T-cell (primary cell): ENCODE measurements around the gene TSPAN18. TPM values are rescaled to one million over a fixed set of nuclear protein-coding genes. Genes with fewer than 3 reads are reported as not detected.
A peak's percentile ranks its signal among the peaks of the same experiment; 100 is the strongest.

Source experiments
- ATAC-seq, 4 experiments: fragments of 200-7000 bp in 3 of 4; fragments of 150-1000 bp in 1 of 4; cut with Tn5 transposase; replicated peaks in 1 of 4; 1 replicate in 3 of 4; 2 replicates in 1 of 4; pipeline ENCODE4 v1.10.0; 2021; ENCODE audit warnings: moderate library complexity in 3 of 4, mild to moderate bottlenecking in 2 of 4, moderate number of reproducible peaks in 1 of 4
- CTCF ChIA-PET, 2 donors: fragments of 300-600 bp; sonication (Branson Sonifier 250); formaldehyde crosslinking; loops; one replicate each; lab custom pipeline; 2022; ENCODE audit warnings: antibody characterized with exemption in 2 of 2; lab: Charles Lee
- POLR2A ChIA-PET, 2 donors: fragments of 300-600 bp; sonication (Branson Sonifier 250); formaldehyde crosslinking; loops; one replicate each; lab custom pipeline; 2022; ENCODE audit warnings: antibody characterized with exemption in 2 of 2; lab: Charles Lee
- DNase-seq, 35 experiments: peaks; one replicate each; pipeline versions ENCODE4 v3.0.0 to v3.0.0-alpha.2; 2013 to 2023
- H3K27ac ChIP-seq: one replicate; pipeline ENCODE4 v1.5.1; 2013; ENCODE audit warnings: low read length
- H3K27me3 ChIP-seq, 2 experiments: replicated peaks in 1 of 2; 1 replicate in 1 of 2; 2 replicates in 1 of 2; pipeline versions ENCODE4 v1.6.1 to v1.7.0; 2013; ENCODE audit warnings: low read length in 1 of 2, mixed read lengths in 1 of 2; ENCODE audit not compliant: control insufficient read depth in 2 of 2, insufficient read depth in 2 of 2; ENCODE audit errors: extremely low read depth in 1 of 2
- H3K36me3 ChIP-seq, 2 donors: 1 replicate in 1 of 2; 2 replicates in 1 of 2; pipeline versions ENCODE4 v1.6.1 to v1.7.0; 2013; ENCODE audit warnings: low read length in 1 of 2; ENCODE audit not compliant: control insufficient read depth in 2 of 2, insufficient read depth in 1 of 2; ENCODE audit errors: extremely low read depth in 1 of 2
- H3K4me1 ChIP-seq, 2 experiments: 1 replicate in 1 of 2; 2 replicates in 1 of 2; pipeline versions ENCODE4 v1.6.1 to v1.7.0; 2013; ENCODE audit warnings: low read length in 2 of 2, mixed read lengths in 1 of 2; ENCODE audit not compliant: insufficient read depth in 2 of 2, control insufficient read depth in 1 of 2; ENCODE audit errors: extremely low read depth in 1 of 2
- H3K4me3 ChIP-seq, 2 donors: 1 replicate in 1 of 2; 2 replicates in 1 of 2; pipeline versions ENCODE4 v1.5.1 to v1.7.0; 2013; ENCODE audit warnings: mild to moderate bottlenecking in 2 of 2, low read length in 1 of 2, moderate library complexity in 1 of 2; ENCODE audit not compliant: control insufficient read depth in 1 of 2; ENCODE audit errors: extremely low read depth in 1 of 2
- H3K9me3 ChIP-seq: 2 replicates; pipeline ENCODE4 v1.7.0; 2013
- H3K27ac Mint-ChIP-seq, 2 donors: one replicate each; pipeline ENCODE4 v1.8.0; 2020 to 2021; ENCODE audit warnings: mild to moderate bottlenecking in 2 of 2, mixed read lengths in 2 of 2
- H3K27me3 Mint-ChIP-seq, 2 donors: one replicate each; pipeline ENCODE4 v1.8.0; 2021 to 2022; ENCODE audit warnings: mixed read lengths in 2 of 2
- H3K36me3 Mint-ChIP-seq: one replicate; pipeline ENCODE4 v1.8.0; 2021; ENCODE audit warnings: mixed read lengths
- H3K4me1 Mint-ChIP-seq, 3 donors: one replicate each; pipeline ENCODE4 v1.8.0; 2020 to 2022; ENCODE audit warnings: mixed read lengths in 3 of 3, mild to moderate bottlenecking in 1 of 3
- H3K4me3 Mint-ChIP-seq, 3 donors: one replicate each; pipeline ENCODE4 v1.8.0; 2020 to 2022; ENCODE audit warnings: mild to moderate bottlenecking in 3 of 3, mixed read lengths in 3 of 3, moderate library complexity in 3 of 3
- H3K9me3 Mint-ChIP-seq, 3 donors: one replicate each; pipeline ENCODE4 v1.8.0; 2020 to 2022; ENCODE audit warnings: mixed read lengths in 3 of 3
- WGBS: methylation state at CpG from one replicate; pipeline ENCODE4 v1.1.5; 2013; ENCODE audit warnings: missing lambda C conversion rate; ENCODE audit not compliant: insufficient coverage; 5-methylcytosine and 5-hydroxymethylcytosine counted together
- total RNA-seq, 35 experiments: library from RNA in 6 of 35; stranded (reverse) in 6 of 35; fragments of 120-200 nt in 1 of 35; gene quantifications; one replicate each; pipeline versions ENCODE4 v1.2.1 to v1.2.4 and lab custom pipeline; 2013 to 2026

The TSPAN18 gene
- total RNA-seq, 5 donors from 2014 or later (not counting 1 experiment from before 2014, with no cell fraction given), result 18.4 to 59.1 (median 25.7) TPM

DNA sequence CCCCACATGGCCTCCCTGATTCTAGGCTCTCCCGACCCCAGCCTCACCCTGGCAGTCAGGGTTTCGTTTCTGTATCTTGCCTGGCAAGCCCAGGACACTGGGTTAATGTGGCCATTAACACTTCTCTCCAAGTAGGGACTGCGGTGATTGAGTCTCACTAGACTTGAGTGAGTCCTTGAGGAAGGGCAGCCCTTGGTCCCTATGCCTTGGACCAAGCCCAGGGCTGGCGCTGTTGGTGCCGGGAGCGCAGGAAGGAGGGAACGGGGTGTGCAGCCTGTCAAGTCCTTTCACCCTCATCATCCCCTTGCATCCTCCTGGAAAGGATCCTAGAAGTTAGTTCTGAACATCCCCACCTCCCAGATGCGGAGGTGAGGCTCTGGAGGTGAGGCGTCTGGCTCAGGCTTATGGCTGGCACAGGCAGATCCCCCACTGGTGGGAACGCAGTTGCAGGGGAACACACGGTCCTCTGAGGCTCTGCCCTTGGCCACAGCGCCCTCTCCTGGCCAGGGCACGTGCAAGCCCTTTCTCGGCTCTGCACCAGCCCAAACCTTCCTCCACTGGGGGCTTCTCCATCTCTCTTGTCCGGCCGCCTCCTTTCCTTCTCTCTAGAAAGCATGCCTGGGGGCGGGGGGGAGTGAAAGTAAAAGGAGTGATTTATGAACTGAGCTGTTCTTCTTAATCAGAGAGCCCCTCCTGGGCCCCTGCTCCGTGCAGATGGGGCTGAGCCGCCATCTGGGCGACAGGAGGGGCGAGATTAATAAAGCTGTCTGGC is 167.3 kb downstream of the TSPAN18 start:
- Mint-ChIP-seq H3K27me3 (no peaks in the 10 kb centered on the region), H3K4me1 (peaks cover 0 to 6% (median 3%) of the 10 kb centered on the region in 3 donors), H3K4me3 (no peak overlapping the region), H3K9me3 (peaks cover 0 to 5% (median 0%) of the 10 kb centered on the region in 3 donors), H3K36me3 (peaks cover 22% of the 10 kb centered on the region), H3K27ac (no peak overlapping the region)
- Histone ChIP-seq H3K4me1 (peaks cover 0 to 5% of the 10 kb centered on the region in 2 experiments), H3K27ac (no peak overlapping the region), H3K27me3 (no peaks in the 10 kb centered on the region), H3K36me3 (no peaks in the 10 kb centered on the region), H3K9me3 (no peaks in the 10 kb centered on the region), H3K4me3 (no peak overlapping the region)
- DNase-seq (peak in 34 of 35 experiments; percentile 4 to 71 (median 42)), ATAC-seq (peak; percentile 68 to 81 (median 72))
- WGBS, result 49% methylated on average over 11 of the region's 21 CpGs
- CTCF ChIA-PET, result interaction anchor here (0.6 to 1.3 kb wide), 4 partner anchors 18 to 260 kb away, joined by 3 read pairs; no protein-coding TSS in a partner anchor
- POLR2A ChIA-PET, result no interaction called here

DNA sequence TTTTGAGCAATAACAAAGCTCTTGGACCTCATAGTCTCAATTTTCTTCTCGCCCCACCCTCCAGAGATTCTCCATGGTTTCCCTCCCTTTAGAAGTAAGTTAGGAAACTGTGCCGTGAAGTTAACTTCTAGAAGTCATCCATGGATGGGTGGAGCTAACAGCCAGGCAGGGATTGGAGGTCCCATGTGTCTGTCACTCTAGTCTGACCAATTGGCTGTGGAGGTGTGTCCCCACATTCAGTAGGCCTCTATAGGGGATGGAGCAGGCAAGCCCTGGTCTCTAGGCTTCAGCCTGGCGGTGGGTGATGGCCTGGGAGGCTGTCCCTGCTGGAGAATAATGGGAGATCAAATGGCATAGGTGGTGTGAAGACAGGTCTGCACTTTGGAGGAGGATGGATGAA is 173.2 kb downstream of the TSPAN18 start:
- ChIA-PET CTCF (interaction anchor here (0.6 to 1.2 kb wide), 2 partner anchors 11 to 157 kb away, joined by 3 to 4 read pairs; no protein-coding TSS in a partner anchor), POLR2A (no interaction called here)
- peak in 12 of 35 experiments; percentile 8 to 45 (median 20) for DNase-seq
- Histone ChIP-seq H3K4me3 (no peak overlapping the region), H3K9me3 (no peaks in the 10 kb centered on the region), H3K4me1 (no peaks in the 10 kb centered on the region), H3K27me3 (peaks cover 0 to 5% of the 10 kb centered on the region in 2 experiments), H3K27ac (no peak overlapping the region), H3K36me3 (no peaks in the 10 kb centered on the region)
- ATAC-seq, result peak in 1 of 4 experiments; percentile 58
- no peaks in the 10 kb centered on the region for H3K4me1 Mint-ChIP-seq
- H3K4me3 Mint-ChIP-seq, result no peak overlapping the region
- WGBS, result 89% methylated on average over 1 of the region's 3 CpGs
- H3K9me3 Mint-ChIP-seq, result peaks cover 0 to 5% (median 0%) of the 10 kb centered on the region in 3 donors
- no peak overlapping the region for H3K27ac Mint-ChIP-seq
- peaks cover 33% of the 10 kb centered on the region for H3K36me3 Mint-ChIP-seq
- H3K27me3 Mint-ChIP-seq, result no peaks in the 10 kb centered on the region

DNA sequence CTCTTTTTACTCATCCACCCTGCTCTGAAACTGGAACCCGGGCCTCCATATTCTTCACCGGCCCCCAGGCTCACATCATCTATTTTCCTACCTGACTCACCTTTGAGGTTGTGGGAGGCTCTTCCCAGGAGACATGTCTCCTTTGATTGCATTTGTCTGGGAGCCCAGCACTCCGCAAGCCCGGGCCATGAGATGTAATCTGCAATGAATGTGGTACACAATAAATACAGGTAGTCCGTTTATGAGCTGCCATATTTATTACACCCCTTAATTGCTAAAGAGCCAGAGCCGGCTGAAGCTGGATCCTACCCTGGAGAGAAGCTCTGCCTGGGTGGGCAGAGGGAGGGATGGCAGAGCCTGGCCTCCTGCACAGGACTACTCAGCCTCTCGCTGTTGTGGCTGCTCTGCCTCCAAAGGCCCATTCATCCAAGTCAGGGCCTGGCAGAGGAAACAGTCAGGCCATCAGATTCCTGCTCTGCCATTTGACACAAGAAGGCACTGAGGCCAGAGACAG is 174.4 kb downstream of the TSPAN18 start:
- no peaks in the 10 kb centered on the region for H3K4me1 Mint-ChIP-seq
- peaks cover 0 to 5% (median 0%) of the 10 kb centered on the region in 3 donors for H3K9me3 Mint-ChIP-seq
- H3K27me3 Mint-ChIP-seq, result no peaks in the 10 kb centered on the region
- Histone ChIP-seq H3K36me3 (no peaks in the 10 kb centered on the region), H3K27me3 (peaks cover 0 to 5% of the 10 kb centered on the region in 2 experiments), H3K4me3 (no peak overlapping the region), H3K27ac (no peak overlapping the region), H3K4me1 (no peaks in the 10 kb centered on the region), H3K9me3 (no peaks in the 10 kb centered on the region)
- ATAC-seq, result no peak
- no peak overlapping the region for H3K4me3 Mint-ChIP-seq
- no peak overlapping the region for H3K27ac Mint-ChIP-seq
- DNase-seq, result no peak
- POLR2A ChIA-PET, result no interaction called here
- 96% methylated on average over 2 of the region's 7 CpGs for WGBS
- H3K36me3 Mint-ChIP-seq, result peaks cover 33% of the 10 kb centered on the region
- CTCF ChIA-PET, result interaction anchor here in 1 of 2 donors (0.9 kb wide), 1 partner anchor 11 kb away, joined by 3 read pairs; no protein-coding TSS in a partner anchor

DNA sequence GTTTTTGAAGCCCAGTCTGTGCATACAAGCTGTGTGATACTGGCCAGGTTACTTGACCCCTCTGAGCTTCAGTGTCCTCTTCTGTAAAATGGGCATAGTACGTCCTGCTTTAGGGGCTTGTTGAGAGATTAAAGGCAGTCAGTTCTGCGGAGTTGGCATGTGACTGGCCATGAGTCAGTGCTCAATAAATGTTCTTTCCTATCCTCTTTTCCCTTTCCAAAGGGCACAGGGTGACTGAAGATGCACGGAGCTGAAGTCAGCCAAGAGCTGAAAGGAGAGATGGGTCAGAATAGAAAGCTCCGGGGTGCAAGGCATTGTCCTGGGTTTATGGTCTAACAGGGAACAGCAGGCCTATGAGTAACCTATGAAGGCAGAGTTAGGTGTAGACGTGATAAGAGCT is 175.0 kb downstream of the TSPAN18 start:
- no peak overlapping the region for H3K27ac Mint-ChIP-seq
- no peaks in the 10 kb centered on the region for H3K4me1 Mint-ChIP-seq
- Histone ChIP-seq H3K4me1 (no peaks in the 10 kb centered on the region), H3K4me3 (no peak overlapping the region), H3K9me3 (no peaks in the 10 kb centered on the region), H3K27ac (no peak overlapping the region), H3K36me3 (peaks cover 0 to 2% of the 10 kb centered on the region in 2 donors), H3K27me3 (peaks cover 0 to 5% of the 10 kb centered on the region in 2 experiments)
- no peaks in the 10 kb centered on the region for H3K27me3 Mint-ChIP-seq
- ATAC-seq, result no peak
- ChIA-PET CTCF (interaction anchor here in 1 of 2 donors (0.9 kb wide), 1 partner anchor 10 kb away, joined by 3 read pairs; no protein-coding TSS in a partner anchor), POLR2A (no interaction called here)
- H3K9me3 Mint-ChIP-seq, result peaks cover 0 to 5% (median 0%) of the 10 kb centered on the region in 3 donors
- no peak overlapping the region for H3K4me3 Mint-ChIP-seq
- DNase-seq, result no peak
- H3K36me3 Mint-ChIP-seq, result peaks cover 28% of the 10 kb centered on the region
- WGBS, result 78% methylated on average over 2 of the region's 5 CpGs

- Histone ChIP-seq H3K36me3 (peaks cover 0 to 3% of the 10 kb centered on the region in 2 donors), H3K4me1 (no peaks in the 10 kb centered on the region), H3K27ac (no peak overlapping the region), H3K4me3 (no peak overlapping the region), H3K9me3 (no peaks in the 10 kb centered on the region), H3K27me3 (peaks cover 0 to 5% of the 10 kb centered on the region in 2 experiments)
- Mint-ChIP-seq H3K27me3 (no peaks in the 10 kb centered on the region), H3K9me3 (peaks cover 0 to 3% (median 0%) of the 10 kb centered on the region in 3 donors), H3K27ac (peak overlapping the region; percentile 1 to 34), H3K36me3 (peaks cover 20% of the 10 kb centered on the region), H3K4me3 (no peak overlapping the region), H3K4me1 (no peaks in the 10 kb centered on the region)
- DNase-seq (no peak), ATAC-seq (no peak)
- POLR2A ChIA-PET, result no interaction called here
- 70% methylated on average over 7 of the region's 7 CpGs for WGBS
- CTCF ChIA-PET, result no interaction called here
Observed at GRCh38 chr11:44903035-44903434, 176.3 kb downstream of the TSPAN18 start.

GRCh38 chr11:44903518-44903917 is 176.8 kb downstream of the TSPAN18 start:
- CTCF ChIA-PET, result no interaction called here
- DNase-seq, result no peak
- ATAC-seq, result no peak
- no peaks in the 10 kb centered on the region for H3K9me3 Mint-ChIP-seq
- H3K4me1 Mint-ChIP-seq, result no peaks in the 10 kb centered on the region
- H3K27ac Mint-ChIP-seq, result peak overlapping the region in 1 of 2 donors; percentile 34
- Histone ChIP-seq H3K27me3 (peaks cover 0 to 5% of the 10 kb centered on the region in 2 experiments), H3K27ac (no peak overlapping the region), H3K4me1 (no peaks in the 10 kb centered on the region), H3K9me3 (no peaks in the 10 kb centered on the region), H3K4me3 (no peak overlapping the region), H3K36me3 (peaks cover 0 to 3% of the 10 kb centered on the region in 2 donors)
- H3K36me3 Mint-ChIP-seq, result peaks cover 15% of the 10 kb centered on the region
- H3K4me3 Mint-ChIP-seq, result no peak overlapping the region
- no CpG with 5 or more reads among the region's 3 CpGs for WGBS
- POLR2A ChIA-PET, result no interaction called here
- H3K27me3 Mint-ChIP-seq, result no peaks in the 10 kb centered on the region
